SH-SY5Y (cell line): ENCODE measurements around the gene SPANXN1.
"Not testable (repeated sequence)": the region's sequence is repeated elsewhere in the genome, so short reads cannot be mapped to it uniquely, and the experiment has no call there.

Source experiments
- GATA2 ChIP-seq: IDR thresholded peaks from 2 replicates; pipeline ENCODE4 v1.6.1; 2011; ENCODE audit warnings: mild to moderate bottlenecking, low read depth, low read length
- GATA3 ChIP-seq: IDR thresholded peaks from 2 replicates; pipeline ENCODE4 v1.6.1; 2011; ENCODE audit warnings: low read depth, mild to moderate bottlenecking, low read length, moderate library complexity

Gene SPANXN1, protein sequence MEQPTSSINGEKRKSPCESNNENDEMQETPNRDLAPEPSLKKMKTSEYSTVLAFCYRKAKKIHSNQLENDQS

DNA sequence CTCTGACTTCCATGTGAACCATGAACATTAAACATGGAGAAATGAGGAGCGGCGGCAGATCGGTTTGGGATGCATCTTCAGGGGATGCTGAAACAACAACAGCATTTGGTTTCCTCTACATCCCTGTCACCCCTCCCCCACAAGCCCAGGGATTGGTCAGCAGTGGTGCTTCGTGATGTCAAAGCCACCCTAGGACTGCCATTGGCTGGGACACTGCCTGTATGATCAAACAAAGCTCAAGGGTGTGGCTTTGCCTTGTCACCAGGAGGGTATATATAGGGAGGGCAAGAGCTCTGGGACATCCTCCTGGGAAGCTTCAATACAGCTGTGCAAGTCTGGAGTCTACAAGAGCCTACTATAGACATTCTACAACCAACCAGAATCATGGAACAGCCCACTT is at the start of gene SPANXN1:
Gene SPANXN1 (plus strand): TSS at position 301 of the 400 bp plus-strand sequence. CDS start 84 bp downstream, at position 385.
- TF ChIP-seq GATA3, GATA2: not testable (repeated sequence)

GRCh38 chrX:145199078-145199477 is 48.2 kb upstream of the SPANXN1 start:
- TF ChIP-seq GATA2 = no peak
- TF ChIP-seq GATA3 = no peak

GRCh38 chrX:145213504-145213903 is 33.8 kb upstream of the SPANXN1 start:
- TF ChIP-seq GATA3 = no peak
- no peak for TF ChIP-seq GATA2

GRCh38 chrX:145292218-145292617 is 44.9 kb downstream of the SPANXN1 start:
- no peak for TF ChIP-seq GATA3
- no peak for TF ChIP-seq GATA2
